Cortex of kidney (tissue), 1 donor: ENCODE measurements around the gene ZNF672.

Experiments
- DNase-seq: peaks from one replicate; lab custom pipeline; 2025; lab: John Stamatoyannopoulos, UW

The ZNF672 gene

GRCh38 chr1:248890549-248891498, 52.8 kb downstream of the ZNF672 start:
- DNase-seq = no peak

- no peak for DNase-seq
Observed at GRCh38 chr1:248891758-248892157, 53.7 kb downstream of the ZNF672 start.

GRCh38 chr1:248892590-248892989, 54.6 kb downstream of the ZNF672 start:
- no peak for DNase-seq

- DNase-seq = no peak
Observed at GRCh38 chr1:248894837-248895236, 56.8 kb downstream of the ZNF672 start.

- no peak for DNase-seq
Observed at GRCh38 chr1:248897412-248898337, 59.7 kb downstream of the ZNF672 start.
